Measurements from ENCODE around the gene PRM1. TPM values are rescaled to one million over a fixed set of nuclear protein-coding genes. Genes with fewer than 3 reads are reported as not detected.

The PRM1 gene
- total and polyA plus RNA-seq, 4 donors = not detected

DNA sequence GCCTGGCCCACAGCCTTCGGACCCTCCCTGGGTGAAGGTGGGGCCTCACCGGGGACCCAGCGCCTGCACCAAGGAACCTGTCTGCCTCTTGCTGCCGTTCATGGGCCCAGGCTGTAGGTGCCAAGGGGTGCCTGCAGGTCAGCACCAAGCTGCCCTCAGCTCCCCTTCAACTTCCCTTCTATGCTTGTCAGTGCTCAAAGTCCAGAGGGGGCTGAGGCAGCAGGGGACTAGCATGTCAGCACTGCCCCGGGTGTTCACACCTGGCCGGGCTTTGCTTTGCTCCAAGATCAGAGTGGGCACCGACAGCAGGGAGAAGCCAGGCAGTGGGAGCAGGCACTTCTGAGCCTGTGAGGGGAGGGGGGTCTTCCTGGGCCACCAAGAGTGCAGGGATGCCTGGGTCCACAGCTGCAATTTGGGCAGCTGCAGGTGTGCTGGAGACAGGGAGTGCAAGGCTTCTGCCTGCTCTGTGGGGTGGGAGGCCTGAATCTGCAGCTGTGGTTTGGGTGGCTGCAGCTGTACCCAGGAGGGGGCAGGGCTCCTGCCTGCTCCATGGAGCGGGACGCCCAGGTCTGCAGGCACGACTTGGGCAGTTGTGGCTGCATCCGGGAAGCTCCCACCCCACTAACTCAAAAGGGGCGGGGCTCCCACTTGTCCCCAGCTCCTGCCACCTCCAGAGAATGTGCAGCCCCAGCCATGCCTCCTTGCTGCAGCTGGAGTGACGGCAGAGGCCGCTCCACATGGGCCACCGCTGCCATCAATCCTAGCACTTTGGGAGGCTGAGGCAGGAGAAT is 27.6 kb upstream of the PRM1 start:
- Histone ChIP-seq H3K9me3 (ENCODE audit: control insufficient read depth in 4 of 4, low read length in 3 of 4) (no peaks in the 10 kb centered on the region), H3K36me3 (ENCODE audit: control insufficient read depth in 4 of 4, insufficient read depth in 3 of 4, low read depth in 1 of 4, low read length in 3 of 4) (no peaks in the 10 kb centered on the region), H3K27me3 (ENCODE audit: control insufficient read depth in 4 of 4, insufficient read depth in 4 of 4, low read length in 3 of 4) (no peaks in the 10 kb centered on the region), H3K4me3 (ENCODE audit: low read depth in 1 of 3, low read length in 3 of 3) (no peak overlapping the region), H3K9ac (ENCODE audit: low read depth in 1 of 2, low read length in 2 of 2) (no peak overlapping the region), H3K4me1 (ENCODE audit: control insufficient read depth in 4 of 4, insufficient read depth in 4 of 4, low read length in 3 of 4) (peaks cover 0 to 5% (median 1%) of the 10 kb centered on the region in 4 donors), H3K27ac (ENCODE audit: low read depth in 1 of 2, low read length in 2 of 2) (no peak overlapping the region)
- 83% methylated on average over 15 of the region's 15 CpGs for WGBS
- no peak for DNase-seq (ENCODE audit: low spot score)
- TF ChIP-seq, protein P1, sequence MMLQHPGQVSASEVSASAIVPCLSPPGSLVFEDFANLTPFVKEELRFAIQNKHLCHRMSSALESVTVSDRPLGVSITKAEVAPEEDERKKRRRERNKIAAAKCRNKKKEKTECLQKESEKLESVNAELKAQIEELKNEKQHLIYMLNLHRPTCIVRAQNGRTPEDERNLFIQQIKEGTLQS (IDR thresholded peaks at IDR 0.05) = no peak
- TF ChIP-seq, protein P2, sequence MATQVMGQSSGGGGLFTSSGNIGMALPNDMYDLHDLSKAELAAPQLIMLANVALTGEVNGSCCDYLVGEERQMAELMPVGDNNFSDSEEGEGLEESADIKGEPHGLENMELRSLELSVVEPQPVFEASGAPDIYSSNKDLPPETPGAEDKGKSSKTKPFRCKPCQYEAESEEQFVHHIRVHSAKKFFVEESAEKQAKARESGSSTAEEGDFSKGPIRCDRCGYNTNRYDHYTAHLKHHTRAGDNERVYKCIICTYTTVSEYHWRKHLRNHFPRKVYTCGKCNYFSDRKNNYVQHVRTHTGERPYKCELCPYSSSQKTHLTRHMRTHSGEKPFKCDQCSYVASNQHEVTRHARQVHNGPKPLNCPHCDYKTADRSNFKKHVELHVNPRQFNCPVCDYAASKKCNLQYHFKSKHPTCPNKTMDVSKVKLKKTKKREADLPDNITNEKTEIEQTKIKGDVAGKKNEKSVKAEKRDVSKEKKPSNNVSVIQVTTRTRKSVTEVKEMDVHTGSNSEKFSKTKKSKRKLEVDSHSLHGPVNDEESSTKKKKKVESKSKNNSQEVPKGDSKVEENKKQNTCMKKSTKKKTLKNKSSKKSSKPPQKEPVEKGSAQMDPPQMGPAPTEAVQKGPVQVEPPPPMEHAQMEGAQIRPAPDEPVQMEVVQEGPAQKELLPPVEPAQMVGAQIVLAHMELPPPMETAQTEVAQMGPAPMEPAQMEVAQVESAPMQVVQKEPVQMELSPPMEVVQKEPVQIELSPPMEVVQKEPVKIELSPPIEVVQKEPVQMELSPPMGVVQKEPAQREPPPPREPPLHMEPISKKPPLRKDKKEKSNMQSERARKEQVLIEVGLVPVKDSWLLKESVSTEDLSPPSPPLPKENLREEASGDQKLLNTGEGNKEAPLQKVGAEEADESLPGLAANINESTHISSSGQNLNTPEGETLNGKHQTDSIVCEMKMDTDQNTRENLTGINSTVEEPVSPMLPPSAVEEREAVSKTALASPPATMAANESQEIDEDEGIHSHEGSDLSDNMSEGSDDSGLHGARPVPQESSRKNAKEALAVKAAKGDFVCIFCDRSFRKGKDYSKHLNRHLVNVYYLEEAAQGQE (IDR thresholded peaks at IDR 0.05) = no peak
- TF ChIP-seq EGR1 (IDR thresholded peaks at IDR 0.05; ENCODE audit: low read depth in 2 of 2) = no peak
- TF ChIP-seq RXRA (IDR thresholded peaks at IDR 0.05) = no peak
- no peak for TF ChIP-seq NR2F2 (IDR thresholded peaks at IDR 0.05)
- no peak for TF ChIP-seq HNF4A (conservative IDR thresholded peaks at IDR 0.05)
- TF ChIP-seq, protein P3, sequence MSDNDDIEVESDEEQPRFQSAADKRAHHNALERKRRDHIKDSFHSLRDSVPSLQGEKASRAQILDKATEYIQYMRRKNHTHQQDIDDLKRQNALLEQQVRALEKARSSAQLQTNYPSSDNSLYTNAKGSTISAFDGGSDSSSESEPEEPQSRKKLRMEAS (IDR thresholded peaks at IDR 0.05) = no peak
- TF ChIP-seq, protein P4, sequence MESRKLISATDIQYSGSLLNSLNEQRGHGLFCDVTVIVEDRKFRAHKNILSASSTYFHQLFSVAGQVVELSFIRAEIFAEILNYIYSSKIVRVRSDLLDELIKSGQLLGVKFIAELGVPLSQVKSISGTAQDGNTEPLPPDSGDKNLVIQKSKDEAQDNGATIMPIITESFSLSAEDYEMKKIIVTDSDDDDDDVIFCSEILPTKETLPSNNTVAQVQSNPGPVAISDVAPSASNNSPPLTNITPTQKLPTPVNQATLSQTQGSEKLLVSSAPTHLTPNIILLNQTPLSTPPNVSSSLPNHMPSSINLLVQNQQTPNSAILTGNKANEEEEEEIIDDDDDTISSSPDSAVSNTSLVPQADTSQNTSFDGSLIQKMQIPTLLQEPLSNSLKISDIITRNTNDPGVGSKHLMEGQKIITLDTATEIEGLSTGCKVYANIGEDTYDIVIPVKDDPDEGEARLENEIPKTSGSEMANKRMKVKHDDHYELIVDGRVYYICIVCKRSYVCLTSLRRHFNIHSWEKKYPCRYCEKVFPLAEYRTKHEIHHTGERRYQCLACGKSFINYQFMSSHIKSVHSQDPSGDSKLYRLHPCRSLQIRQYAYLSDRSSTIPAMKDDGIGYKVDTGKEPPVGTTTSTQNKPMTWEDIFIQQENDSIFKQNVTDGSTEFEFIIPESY (IDR thresholded peaks at IDR 0.05) = no peak

DNA sequence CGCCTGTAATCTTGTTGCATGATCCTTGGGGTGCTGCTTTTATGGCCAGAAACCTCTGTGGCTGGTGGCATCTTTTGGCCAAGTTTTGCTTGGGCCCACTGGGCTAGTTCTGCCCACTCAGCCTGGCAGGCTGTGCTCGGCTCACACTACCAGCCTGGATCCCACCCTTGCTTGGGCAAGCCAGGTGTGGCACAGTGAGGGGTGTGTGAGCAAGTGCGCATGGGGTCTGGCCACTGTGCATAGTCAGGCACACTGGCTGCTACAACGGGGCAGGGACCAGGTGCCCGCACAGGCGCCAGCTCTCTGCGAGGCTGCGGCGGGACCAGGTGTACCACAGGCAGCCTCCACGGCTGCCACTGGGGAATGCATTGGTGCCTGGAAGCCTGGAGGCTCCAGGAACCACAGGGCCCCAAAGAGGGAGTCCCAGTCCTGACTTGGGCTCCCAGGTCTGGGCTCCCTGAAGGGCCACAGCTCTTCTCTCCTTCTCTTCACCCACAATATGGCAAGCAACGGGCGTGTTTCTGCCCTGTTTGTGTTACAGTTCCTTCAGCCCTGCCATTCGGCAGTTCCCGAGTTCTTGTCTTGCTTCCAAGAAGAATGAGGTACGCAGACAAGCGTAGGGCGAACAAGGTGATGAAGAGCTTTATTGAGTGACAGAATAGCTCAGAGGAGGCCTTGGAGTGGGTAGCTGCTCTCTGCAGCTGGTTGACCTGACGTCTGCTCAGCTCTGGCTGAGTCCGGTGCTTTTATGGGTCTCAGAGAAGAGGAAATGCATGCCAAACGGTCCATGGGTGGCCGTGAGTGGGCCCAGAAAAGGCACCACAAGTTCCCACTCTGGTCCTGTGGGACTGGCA is 26.7 kb upstream of the PRM1 start:
- TF ChIP-seq, protein P1 (IDR thresholded peaks at IDR 0.05) = no peak
- TF ChIP-seq TAF1 (conservative IDR thresholded peaks at IDR 0.05) (no peak), GABPA (IDR thresholded peaks at IDR 0.05 in 1 of 2, conservative IDR thresholded peaks at IDR 0.05 in 1 of 2) (no peak), HNF4A (conservative IDR thresholded peaks at IDR 0.05) (no peak)
- no peak overlapping the region for H3K9ac ChIP-seq (ENCODE audit: low read depth in 1 of 2, low read length in 2 of 2)
- no peak for DNase-seq (ENCODE audit: low spot score)
- peak overlapping the region; percentile 17 to 58 for H3K27ac ChIP-seq (ENCODE audit: low read depth in 1 of 2, low read length in 2 of 2)
- H3K4me1 ChIP-seq (ENCODE audit: control insufficient read depth in 4 of 4, insufficient read depth in 4 of 4, low read length in 3 of 4) = peaks cover 0 to 5% (median 1%) of the 10 kb centered on the region in 4 donors
- H3K36me3 ChIP-seq (ENCODE audit: control insufficient read depth in 4 of 4, insufficient read depth in 3 of 4, low read depth in 1 of 4, low read length in 3 of 4) = no peaks in the 10 kb centered on the region
- no peaks in the 10 kb centered on the region for H3K9me3 ChIP-seq (ENCODE audit: control insufficient read depth in 4 of 4, low read length in 3 of 4)
- no peaks in the 10 kb centered on the region for H3K27me3 ChIP-seq (ENCODE audit: control insufficient read depth in 4 of 4, insufficient read depth in 4 of 4, low read length in 3 of 4)
- no peak overlapping the region for H3K4me3 ChIP-seq (ENCODE audit: low read depth in 1 of 3, low read length in 3 of 3)
- WGBS = 94% methylated on average over 21 of the region's 21 CpGs
